Thyroid gland (tissue), 4 donors: Measurements from ENCODE around the gene ZNF554. TPM values are rescaled to one million over a fixed set of nuclear protein-coding genes. Genes with fewer than 3 reads are reported as not detected.

Experiments used
- DNase-seq, 2 donors: peaks; one replicate each; pipeline ENCODE4 v3.0.0-alpha.2; 2019
- H3K27ac ChIP-seq, 3 donors: fragments of 200-600 bp; sonication (generic); 1 replicate in 2 of 3; 2 replicates in 1 of 3; pipeline ENCODE4 v1.5.1; 2016 to 2019; ENCODE audit warnings: mild to moderate bottlenecking in 1 of 3, moderate library complexity in 1 of 3
- H3K27me3 ChIP-seq: fragments of 200-600 bp; sonication (generic); one replicate; pipeline ENCODE4 v1.5.1; 2019
- H3K36me3 ChIP-seq, 2 donors: fragments of 200-600 bp; sonication (generic); one replicate each; pipeline ENCODE4 v1.5.1; 2016 to 2019
- H3K4me1 ChIP-seq, 2 donors: fragments of 200-600 bp; sonication (generic); one replicate each; pipeline ENCODE4 v1.5.1; 2017 to 2019
- H3K4me3 ChIP-seq, 3 donors: fragments of 200-600 bp; sonication (generic); replicated peaks in 1 of 3; 1 replicate in 2 of 3; 2 replicates in 1 of 3; pipeline ENCODE4 v1.5.1; 2016; ENCODE audit warnings: mild to moderate bottlenecking in 1 of 3
- H3K9me3 ChIP-seq: fragments of 200-600 bp; sonication (generic); one replicate; pipeline ENCODE4 v1.5.1; 2017
- POLR2A ChIP-seq, 2 donors: fragments of 450-650 bp; IDR thresholded peaks; one replicate each; pipeline ENCODE4 v1.6.1; 2017; ENCODE audit warnings: antibody characterized with exemption in 2 of 2, mild to moderate bottlenecking in 2 of 2, moderate library complexity in 1 of 2
- WGBS, 2 donors: methylation state at CpG; one replicate each; pipeline ENCODE4 v1.1.5; 2017; 5-methylcytosine and 5-hydroxymethylcytosine counted together
- intact Hi-C: fragments of 100-400 bp; cut with DNase I; formaldehyde crosslinking; loops from one replicate; pipeline ENCODE4 v1.15.1; 2023
- total RNA-seq, 4 donors: library from RNA; depleted of rRNA; stranded (reverse); fragments of >200 nt; gene quantifications; one replicate each; pipeline ENCODE4 v1.2.3, GENCODE V29; 2016
- TF ChIP-seq, protein P1 (sequence below), 6 experiments: fragments of 200-600 bp in 3 of 6; fragments of 450-650 bp in 3 of 6; sonication (generic) in 3 of 6; IDR thresholded peaks; one replicate each; pipeline ENCODE4 v1.5.1; 2016 to 2019; ENCODE audit warnings: antibody characterized with exemption in 6 of 6, mild to moderate bottlenecking in 2 of 6, inconsistent platforms in 1 of 6, moderate library complexity in 1 of 6

The ZNF554 gene
- total RNA-seq, 4 donors from 2014 or later: 4.9 to 9.2 (median 6.2) TPM

- intact Hi-C loops: no loop called here
These were observed 39.4 kb upstream of the ZNF554 start for GRCh38 chr19:2780284-2780683.

DNA sequence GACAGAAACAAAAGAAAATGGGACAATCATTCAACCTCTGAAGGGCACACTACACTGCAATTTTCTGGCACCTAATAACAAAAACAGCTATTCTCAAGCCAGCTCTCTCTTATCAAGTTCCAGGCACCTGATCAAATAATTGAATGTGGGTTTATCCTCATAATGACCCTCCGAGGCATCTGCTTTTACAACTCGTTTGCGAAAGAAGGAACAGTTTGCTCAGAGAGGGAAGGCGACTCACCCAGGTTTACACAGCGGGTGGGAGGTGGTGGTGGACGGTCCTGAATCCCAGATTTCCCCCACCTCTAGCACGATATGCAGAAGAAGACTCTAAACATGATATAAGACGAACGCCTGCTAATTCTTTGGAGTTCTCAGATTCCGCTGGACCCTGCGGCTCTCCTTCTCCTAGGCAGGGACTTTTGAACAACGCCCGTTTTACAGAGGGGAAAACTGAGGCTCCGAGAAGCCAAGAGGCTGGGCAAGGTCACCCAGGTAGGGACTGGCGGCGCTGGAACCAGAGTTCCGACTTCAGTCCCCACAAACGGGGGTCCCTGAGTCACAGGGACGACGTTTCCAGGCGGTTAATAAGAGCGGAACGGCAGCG lies 37.2 kb upstream of the ZNF554 start:
- intact Hi-C loops: no loop called here
- peaks cover 48 to 50% of the 10 kb centered on the region in 2 donors for H3K4me1 ChIP-seq
- WGBS, 2 donors: 1 to 4% methylated on average over 16 to 23 of the region's 24 CpGs
- peak overlapping the region; percentile 90 to 92 (median 90) for H3K4me3 ChIP-seq
- H3K9me3 ChIP-seq: no peaks in the 10 kb centered on the region
- no peak for TF ChIP-seq POLR2A (IDR thresholded peaks at IDR 0.05)
- TF ChIP-seq, protein P1, sequence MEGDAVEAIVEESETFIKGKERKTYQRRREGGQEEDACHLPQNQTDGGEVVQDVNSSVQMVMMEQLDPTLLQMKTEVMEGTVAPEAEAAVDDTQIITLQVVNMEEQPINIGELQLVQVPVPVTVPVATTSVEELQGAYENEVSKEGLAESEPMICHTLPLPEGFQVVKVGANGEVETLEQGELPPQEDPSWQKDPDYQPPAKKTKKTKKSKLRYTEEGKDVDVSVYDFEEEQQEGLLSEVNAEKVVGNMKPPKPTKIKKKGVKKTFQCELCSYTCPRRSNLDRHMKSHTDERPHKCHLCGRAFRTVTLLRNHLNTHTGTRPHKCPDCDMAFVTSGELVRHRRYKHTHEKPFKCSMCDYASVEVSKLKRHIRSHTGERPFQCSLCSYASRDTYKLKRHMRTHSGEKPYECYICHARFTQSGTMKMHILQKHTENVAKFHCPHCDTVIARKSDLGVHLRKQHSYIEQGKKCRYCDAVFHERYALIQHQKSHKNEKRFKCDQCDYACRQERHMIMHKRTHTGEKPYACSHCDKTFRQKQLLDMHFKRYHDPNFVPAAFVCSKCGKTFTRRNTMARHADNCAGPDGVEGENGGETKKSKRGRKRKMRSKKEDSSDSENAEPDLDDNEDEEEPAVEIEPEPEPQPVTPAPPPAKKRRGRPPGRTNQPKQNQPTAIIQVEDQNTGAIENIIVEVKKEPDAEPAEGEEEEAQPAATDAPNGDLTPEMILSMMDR (IDR thresholded peaks at IDR 0.05): no peak
- H3K27ac ChIP-seq: peak overlapping the region; percentile 63 to 93 (median 83)
- H3K36me3 ChIP-seq: no peaks in the 10 kb centered on the region
- no peak for DNase-seq
- H3K27me3 ChIP-seq: no peaks in the 10 kb centered on the region

More at GRCh38 chr19:2780284-2780683, 39.4 kb upstream of the ZNF554 start:
- Histone ChIP-seq H3K27ac (no peak overlapping the region), H3K9me3 (no peaks in the 10 kb centered on the region), H3K4me3 (no peak overlapping the region), H3K27me3 (no peaks in the 10 kb centered on the region), H3K36me3 (no peaks in the 10 kb centered on the region), H3K4me1 (peaks cover 40 to 42% of the 10 kb centered on the region in 2 donors)
- no peak for TF ChIP-seq POLR2A (IDR thresholded peaks at IDR 0.05)
- TF ChIP-seq, protein P1 (IDR thresholded peaks at IDR 0.05): no peak
- 51 to 67% methylated on average over 7 of the region's 7 CpGs for WGBS, 2 donors
- no peak for DNase-seq

GRCh38 chr19:2782936-2783780 lies 36.5 kb upstream of the ZNF554 start, which contains the start of gene SGTA:
TSS of gene SGTA (minus strand) at chr19:2783273. CDS start at chr19:2769068, 14,205 bp downstream.
- peaks cover 48 to 50% of the 10 kb centered on the region in 2 donors for H3K4me1 ChIP-seq
- peak within 1 kb of the TSS; percentile 90 to 92 (median 90) for H3K4me3 ChIP-seq
- H3K27ac ChIP-seq: peak within 1 kb of the TSS; percentile 63 to 93 (median 83)
- no peaks in the 10 kb centered on the region for H3K27me3 ChIP-seq
- intact Hi-C loops: no loop called here
- 1% methylated on average over 27 to 39 of the region's 68 CpGs for WGBS, 2 donors
- peak; percentile 99 for DNase-seq
- TF ChIP-seq, protein P1 (IDR thresholded peaks at IDR 0.05): peak in 5 of 6 experiments; percentile 38 to 61 (median 54)
- TF ChIP-seq POLR2A (IDR thresholded peaks at IDR 0.05): peak in 1 of 2 donors; percentile 80
- no peaks in the 10 kb centered on the region for H3K9me3 ChIP-seq
- no peaks in the 10 kb centered on the region for H3K36me3 ChIP-seq

GRCh38 chr19:2783781-2784145 lies 35.9 kb upstream of the ZNF554 start:
- TF ChIP-seq, protein P1 (IDR thresholded peaks at IDR 0.05): no peak
- no peak for TF ChIP-seq POLR2A (IDR thresholded peaks at IDR 0.05)
- Histone ChIP-seq H3K27me3 (no peaks in the 10 kb centered on the region), H3K36me3 (no peaks in the 10 kb centered on the region), H3K9me3 (no peaks in the 10 kb centered on the region), H3K27ac (peak overlapping the region in 1 of 3 donors; percentile 59), H3K4me3 (no peak overlapping the region), H3K4me1 (peaks cover 48 to 50% of the 10 kb centered on the region in 2 donors)
- WGBS, 2 donors: 83 to 84% methylated on average over 7 of the region's 7 CpGs
- DNase-seq: no peak
- intact Hi-C loops: no loop called here
